HG02981 (cell line): ENCODE measurements around the gene PLCL2.

Experiments used
- ATAC-seq: cut with Tn5 transposase; IDR thresholded peaks from one replicate; pipeline ENCODE4 v1.9.1; 2021; ENCODE audit warnings: mild to moderate bottlenecking, moderate library complexity; ENCODE audit not compliant: unreplicated experiment

The PLCL2 gene

GRCh38 chr3:16884748-16885592 is at the start of gene PLCL2:
TSS of gene PLCL2 (plus strand) at chr3:16884955. CDS start at chr3:16885040, 85 bp downstream.
- ATAC-seq = peak; percentile 37

GRCh38 chr3:16836505-16837237 is 48.1 kb upstream of the PLCL2 start:
- no peak for ATAC-seq

- no peak for ATAC-seq
Measured at GRCh38 chr3:16837602-16838001, 47.2 kb upstream of the PLCL2 start.

GRCh38 chr3:16838561-16838960 is 46.2 kb upstream of the PLCL2 start:
- ATAC-seq = no peak

GRCh38 chr3:16839271-16840100 is 45.3 kb upstream of the PLCL2 start:
- no peak for ATAC-seq

- ATAC-seq = no peak
Measured at GRCh38 chr3:16840101-16840424, 44.7 kb upstream of the PLCL2 start.

- no peak for ATAC-seq
Measured at GRCh38 chr3:16841041-16841753, 43.6 kb upstream of the PLCL2 start.

- peak; percentile 60 for ATAC-seq
Measured at GRCh38 chr3:16841904-16842271, 42.9 kb upstream of the PLCL2 start.

GRCh38 chr3:16842272-16843270 is 42.2 kb upstream of the PLCL2 start:
- peak; percentile 80 for ATAC-seq

GRCh38 chr3:16844222-16844621 is 40.5 kb upstream of the PLCL2 start:
- no peak for ATAC-seq

GRCh38 chr3:16844791-16845190 is 40.0 kb upstream of the PLCL2 start:
- no peak for ATAC-seq

GRCh38 chr3:16846373-16847080 is 38.2 kb upstream of the PLCL2 start:
- ATAC-seq = no peak

GRCh38 chr3:16848007-16848406 is 36.7 kb upstream of the PLCL2 start:
- ATAC-seq = peak; percentile 48

GRCh38 chr3:16849229-16849628 is 35.5 kb upstream of the PLCL2 start:
- ATAC-seq = peak; percentile 67

- ATAC-seq = no peak
Measured at GRCh38 chr3:16849795-16850194, 35.0 kb upstream of the PLCL2 start.

GRCh38 chr3:16855497-16855896 is 29.3 kb upstream of the PLCL2 start:
- no peak for ATAC-seq

- ATAC-seq = no peak
Measured at GRCh38 chr3:16860234-16860633, 24.5 kb upstream of the PLCL2 start.

- ATAC-seq = no peak
Measured at GRCh38 chr3:16861432-16861831, 23.3 kb upstream of the PLCL2 start.
